ENCODE results near the gene TNIK. TPM values are rescaled to one million over a fixed set of nuclear protein-coding genes. Genes with fewer than 3 reads are reported as not detected.

The TNIK gene
- total RNA-seq, 2 donors from 2014 or later: 5.6 to 47.1 TPM

- no peaks in the 10 kb centered on the region for H3K36me3 ChIP-seq
- TF ChIP-seq CTCF (IDR thresholded peaks at IDR 0.05): no peak
- TF ChIP-seq POLR2AphosphoS5 (IDR thresholded peaks at IDR 0.05): no peak
- TF ChIP-seq POLR2A (IDR thresholded peaks at IDR 0.05): no peak
- no peaks in the 10 kb centered on the region for H3K9me3 ChIP-seq
- no peak for DNase-seq (ENCODE audit: low spot score)
- no peaks in the 10 kb centered on the region for H3K4me1 ChIP-seq (replicated peaks)
- no peak overlapping the region for H3K27ac ChIP-seq
- intact Hi-C loops (cut with DNase I): no loop called here
- H3K4me3 ChIP-seq: no peak overlapping the region
- no peaks in the 10 kb centered on the region for H3K27me3 ChIP-seq (replicated peaks; ENCODE audit: insufficient read depth)
- WGBS: 98% methylated on average over 3 of the region's 3 CpGs
Measured at GRCh38 chr3:171094411-171094810, 365.8 kb downstream of the TNIK start.

GRCh38 chr3:171093462-171093861 lies 366.7 kb downstream of the TNIK start:
- H3K4me1 ChIP-seq (replicated peaks): no peaks in the 10 kb centered on the region
- intact Hi-C loops (cut with DNase I): no loop called here
- H3K27ac ChIP-seq: no peak overlapping the region
- no peaks in the 10 kb centered on the region for H3K36me3 ChIP-seq
- H3K9me3 ChIP-seq: no peaks in the 10 kb centered on the region
- no peak overlapping the region for H3K4me3 ChIP-seq
- no peak for DNase-seq (ENCODE audit: low spot score)
- TF ChIP-seq CTCF (IDR thresholded peaks at IDR 0.05) (no peak), POLR2AphosphoS5 (IDR thresholded peaks at IDR 0.05) (no peak), POLR2A (IDR thresholded peaks at IDR 0.05) (no peak)
- no peaks in the 10 kb centered on the region for H3K27me3 ChIP-seq (replicated peaks; ENCODE audit: insufficient read depth)

- DNase-seq (ENCODE audit: low spot score): no peak
- WGBS: 53% methylated on average over 1 of the region's 1 CpG
Measured at GRCh38 chr3:171092467-171092911, 367.7 kb downstream of the TNIK start.

GRCh38 chr3:171090321-171090720 lies 369.9 kb downstream of the TNIK start:
- intact Hi-C loops (cut with DNase I): no loop called here
- WGBS: 95% methylated on average over 2 of the region's 2 CpGs
- TF ChIP-seq CTCF (IDR thresholded peaks at IDR 0.05) (no peak), POLR2AphosphoS5 (IDR thresholded peaks at IDR 0.05) (no peak), POLR2A (IDR thresholded peaks at IDR 0.05) (no peak)
- Histone ChIP-seq H3K4me3 (no peak overlapping the region), H3K27me3 (replicated peaks; ENCODE audit: insufficient read depth) (no peaks in the 10 kb centered on the region), H3K36me3 (no peaks in the 10 kb centered on the region), H3K4me1 (replicated peaks) (no peaks in the 10 kb centered on the region), H3K27ac (no peak overlapping the region), H3K9me3 (no peaks in the 10 kb centered on the region)
- no peak for DNase-seq (ENCODE audit: low spot score)

More at GRCh38 chr3:171092467-171092911, 367.7 kb downstream of the TNIK start:
- TF ChIP-seq POLR2A (IDR thresholded peaks at IDR 0.05) (no peak), POLR2AphosphoS5 (IDR thresholded peaks at IDR 0.05) (no peak), CTCF (IDR thresholded peaks at IDR 0.05) (no peak)
- no peak overlapping the region for H3K27ac ChIP-seq
- no peaks in the 10 kb centered on the region for H3K9me3 ChIP-seq
- no peaks in the 10 kb centered on the region for H3K4me1 ChIP-seq (replicated peaks)
- no peaks in the 10 kb centered on the region for H3K36me3 ChIP-seq
- intact Hi-C loops (cut with DNase I): no loop called here
- no peak overlapping the region for H3K4me3 ChIP-seq
- no peaks in the 10 kb centered on the region for H3K27me3 ChIP-seq (replicated peaks; ENCODE audit: insufficient read depth)

- no peak for DNase-seq (ENCODE audit: low spot score)
- Histone ChIP-seq H3K27me3 (replicated peaks; ENCODE audit: insufficient read depth) (no peaks in the 10 kb centered on the region), H3K36me3 (no peaks in the 10 kb centered on the region), H3K4me1 (replicated peaks) (no peaks in the 10 kb centered on the region), H3K27ac (no peak overlapping the region), H3K4me3 (no peak overlapping the region), H3K9me3 (no peaks in the 10 kb centered on the region)
- no peak for TF ChIP-seq POLR2AphosphoS5 (IDR thresholded peaks at IDR 0.05)
- TF ChIP-seq POLR2A (IDR thresholded peaks at IDR 0.05): no peak
- TF ChIP-seq CTCF (IDR thresholded peaks at IDR 0.05): no peak
- WGBS: 32% methylated on average over 2 of the region's 2 CpGs
- intact Hi-C loops (cut with DNase I): no loop called here
Measured at GRCh38 chr3:171088964-171089754, 371.0 kb downstream of the TNIK start.

Measured in prostate gland (tissue), 2 donors.